ENCODE measurements around the gene CR1. TPM values are rescaled to one million over a fixed set of nuclear protein-coding genes. Genes with fewer than 3 reads are reported as not detected.
"Not testable (repeated sequence)": the region's sequence is repeated elsewhere in the genome, so short reads cannot be mapped to it uniquely, and the experiment has no call there.

CR1 gene
- total RNA-seq, 1 donor from 2014 or later: 31.2 TPM

GRCh38 chr1:207669528-207670009, 173.6 kb downstream of the CR1 start:
- DNase-seq (ENCODE audit: low spot score): no peak

GRCh38 chr1:207670192-207670591, 174.2 kb downstream of the CR1 start:
- DNase-seq (ENCODE audit: low spot score): no peak

- no peak for DNase-seq (ENCODE audit: low spot score)
These were observed 175.0 kb downstream of the CR1 start for GRCh38 chr1:207670997-207671396.

- DNase-seq (ENCODE audit: low spot score): no peak
These were observed 176.7 kb downstream of the CR1 start for GRCh38 chr1:207672522-207673130.

- DNase-seq (ENCODE audit: low spot score): no peak
These were observed 177.4 kb downstream of the CR1 start for GRCh38 chr1:207673399-207673798.

- DNase-seq (ENCODE audit: low spot score): no peak
These were observed 180.2 kb downstream of the CR1 start for GRCh38 chr1:207676153-207676552.

- DNase-seq (ENCODE audit: low spot score): not testable (repeated sequence)
These were observed 184.8 kb downstream of the CR1 start for GRCh38 chr1:207680590-207681388.

- not testable (repeated sequence) for DNase-seq (ENCODE audit: low spot score)
These were observed 187.0 kb downstream of the CR1 start for GRCh38 chr1:207682872-207683434.

- DNase-seq (ENCODE audit: low spot score): not testable (repeated sequence)
These were observed 194.6 kb downstream of the CR1 start for GRCh38 chr1:207690551-207690950.

GRCh38 chr1:207691010-207691409, 195.1 kb downstream of the CR1 start:
- no peak for DNase-seq (ENCODE audit: low spot score)

Other genes starting within 250 kb of the CR1 start
- 82.3 TPM for gene CD55, start 174.5 kb upstream of the CR1 start, total RNA-seq
- gene CR2, start 41.8 kb upstream of the CR1 start, total RNA-seq: not detected
- gene CR1L, start 149.0 kb downstream of the CR1 start, total RNA-seq: 0.71 TPM

All from mesenteric fat pad (tissue), 1 donor.